Spleen (tissue), 11 donors: ENCODE results near the gene CHST8. TPM values are rescaled to one million over a fixed set of nuclear protein-coding genes. Genes with fewer than 3 reads are reported as not detected.

Experiments used
- DNase-seq: peaks from one replicate; pipeline ENCODE4 v3.0.0-alpha.2; 2020
- H3K27ac ChIP-seq, 8 donors: fragments of 200-600 bp; sonication (generic) in 7 of 8; 1 replicate in 4 of 8; 2 replicates in 4 of 8; pipeline versions ENCODE4 v1.5.0 to v1.8.0; 2016 to 2021; ENCODE audit warnings: inconsistent platforms in 4 of 8, mild to moderate bottlenecking in 4 of 8, moderate library complexity in 1 of 8
- H3K27me3 ChIP-seq, 7 donors: fragments of 200-600 bp; sonication (generic) in 6 of 7; replicated peaks in 1 of 7; 1 replicate in 4 of 7; 2 replicates in 3 of 7; pipeline versions ENCODE4 v1.5.0 to v1.8.0; 2016 to 2021; ENCODE audit warnings: inconsistent platforms in 3 of 7, mild to moderate bottlenecking in 1 of 7
- H3K36me3 ChIP-seq, 6 donors: fragments of 200-600 bp; sonication (generic) in 5 of 6; 1 replicate in 4 of 6; 2 replicates in 2 of 6; pipeline versions ENCODE4 v1.5.0 to v1.8.0; 2016 to 2021; ENCODE audit warnings: inconsistent platforms in 2 of 6
- H3K4me1 ChIP-seq, 6 donors: fragments of 200-600 bp; sonication (generic) in 5 of 6; 1 replicate in 3 of 6; 2 replicates in 3 of 6; pipeline versions ENCODE4 v1.5.0 to v1.8.0; 2016 to 2021; ENCODE audit warnings: inconsistent platforms in 3 of 6
- H3K4me3 ChIP-seq, 8 donors: fragments of 200-600 bp; sonication (generic) in 7 of 8; 1 replicate in 4 of 8; 2 replicates in 4 of 8; pipeline versions ENCODE4 v1.5.0 to v1.8.0; 2016 to 2021; ENCODE audit warnings: inconsistent platforms in 4 of 8, mild to moderate bottlenecking in 4 of 8, moderate library complexity in 2 of 8
- H3K9me3 ChIP-seq, 8 donors: fragments of 200-600 bp; sonication (generic) in 7 of 8; 1 replicate in 4 of 8; 2 replicates in 4 of 8; pipeline versions ENCODE4 v1.5.0 to v1.8.0; 2016 to 2021; ENCODE audit warnings: inconsistent platforms in 4 of 8
- CTCF ChIP-seq, 11 experiments: fragments of 200-600 bp in 7 of 11; fragments of 450-650 bp in 4 of 11; sonication (generic) in 4 of 11; IDR thresholded peaks in 8 of 11; conservative IDR thresholded peaks in 3 of 11; 1 replicate in 7 of 11; 2 replicates in 4 of 11; pipeline versions ENCODE4 v1.4.0 to v1.8.0; 2016 to 2021; ENCODE audit warnings: antibody characterized with exemption in 11 of 11, inconsistent platforms in 4 of 11, mild to moderate bottlenecking in 1 of 11
- POLR2A ChIP-seq, 3 donors: fragments of 450-650 bp; IDR thresholded peaks; one replicate each; pipeline ENCODE4 v1.5.1; 2017; ENCODE audit warnings: antibody characterized with exemption in 3 of 3, mild to moderate bottlenecking in 1 of 3
- POLR2AphosphoS5 ChIP-seq, 3 donors: sonication (generic); formaldehyde crosslinking; IDR thresholded peaks; one replicate each; pipeline ENCODE4 v1.5.1; 2017; ENCODE audit warnings: antibody characterized with exemption in 3 of 3
- WGBS, 5 donors: extraction: QIAGEN DNeasy Blood & Tissue Kit in 3 of 5; methylation state at CpG; one replicate each; pipeline versions ENCODE4 v1.1.5 to v1.1.7; 2013 to 2018; 5-methylcytosine and 5-hydroxymethylcytosine counted together
- intact Hi-C: fragments of 100-400 bp; cut with DNase I; formaldehyde crosslinking; loops from one replicate; pipeline ENCODE4 v1.15.0; 2023; ENCODE audit warnings: low total_unique reads
- polyA plus RNA-seq, 3 donors: library from polyadenylated mRNA; stranded (reverse); fragments of 200-250 nt; gene quantifications; one replicate each; pipeline ENCODE4 v1.2.1, GENCODE V29; 2013
- total RNA-seq, 7 donors: library from RNA; depleted of rRNA in 3 of 7; stranded (reverse); fragments of >200 nt in 3 of 7; fragmentation: NEBNext Ultra II Directional in 4 of 7; extraction: Animal tissue kit (Norgen Biotek cat#: 25700) in 4 of 7; gene quantifications; one replicate each; pipeline versions ENCODE4 v1.1.0 to v1.2.1, GENCODE V29; 2016 to 2021
- donor health status: healthy with polysubstance abuse.
- donor health status: DM: no; HTN: no; CAD: no; lungs with moderate emphysema.
- donor health status: DM: no; HTN: no; CAD: no.
- donor health status: Bipolar disorder and iron deficiency.
- donor health status: healthy.
- donor health status: DM: no; HTN: no; CAD: no.
- donor health status: DM: yes; HTN: yes; CAD: no.

CHST8 gene
- total and polyA plus RNA-seq, 10 donors = 0.43 to 4.0 (median 1.6) TPM

GRCh38 chr19:33747273-33747672 lies 125.5 kb downstream of the CHST8 start:
- Histone ChIP-seq H3K4me3 (no peak overlapping the region), H3K27ac (no peak overlapping the region), H3K36me3 (no peaks in the 10 kb centered on the region), H3K9me3 (no peaks in the 10 kb centered on the region), H3K27me3 (peaks cover 0 to 38% (median 0%) of the 10 kb centered on the region in 7 donors), H3K4me1 (no peaks in the 10 kb centered on the region)
- intact Hi-C loops = no loop called here
- no peak for TF ChIP-seq POLR2AphosphoS5 (IDR thresholded peaks at IDR 0.05)
- TF ChIP-seq POLR2A (IDR thresholded peaks at IDR 0.05) = no peak
- no peak for TF ChIP-seq CTCF (IDR thresholded peaks at IDR 0.05 in 8 of 11, conservative IDR thresholded peaks at IDR 0.05 in 3 of 11)
- WGBS, 5 donors = 42 to 65% (median 50%) methylated on average over 3 to 4 of the region's 4 CpGs
- DNase-seq = no peak

GRCh38 chr19:33748231-33748630 lies 126.5 kb downstream of the CHST8 start:
- TF ChIP-seq POLR2A (IDR thresholded peaks at IDR 0.05) = no peak
- no peak for TF ChIP-seq CTCF (IDR thresholded peaks at IDR 0.05 in 8 of 11, conservative IDR thresholded peaks at IDR 0.05 in 3 of 11)
- no peak for TF ChIP-seq POLR2AphosphoS5 (IDR thresholded peaks at IDR 0.05)
- DNase-seq = no peak
- Histone ChIP-seq H3K4me3 (no peak overlapping the region), H3K27me3 (peaks cover 0 to 38% (median 0%) of the 10 kb centered on the region in 7 donors), H3K36me3 (no peaks in the 10 kb centered on the region), H3K9me3 (no peaks in the 10 kb centered on the region), H3K27ac (no peak overlapping the region), H3K4me1 (no peaks in the 10 kb centered on the region)
- WGBS, 5 donors = 79 to 92% (median 86%) methylated on average over 2 to 8 of the region's 8 CpGs
- intact Hi-C loops = no loop called here

GRCh38 chr19:33749016-33749415 lies 127.3 kb downstream of the CHST8 start:
- Histone ChIP-seq H3K4me3 (no peak overlapping the region), H3K27me3 (peaks cover 0 to 38% (median 0%) of the 10 kb centered on the region in 7 donors), H3K36me3 (no peaks in the 10 kb centered on the region), H3K27ac (no peak overlapping the region), H3K4me1 (no peaks in the 10 kb centered on the region), H3K9me3 (no peaks in the 10 kb centered on the region)
- TF ChIP-seq POLR2AphosphoS5 (IDR thresholded peaks at IDR 0.05) = no peak
- no peak for TF ChIP-seq CTCF (IDR thresholded peaks at IDR 0.05 in 8 of 11, conservative IDR thresholded peaks at IDR 0.05 in 3 of 11)
- TF ChIP-seq POLR2A (IDR thresholded peaks at IDR 0.05) = no peak
- WGBS, 5 donors = 69 to 83% (median 77%) methylated on average over 3 of the region's 3 CpGs
- DNase-seq = no peak
- intact Hi-C loops = no loop called here

- intact Hi-C loops = no loop called here
- 76 to 83% (median 79%) methylated on average over 9 to 12 of the region's 12 CpGs for WGBS, 5 donors
Measured at GRCh38 chr19:33749619-33750175, 127.9 kb downstream of the CHST8 start.

More at GRCh38 chr19:33749619-33750175, 127.9 kb downstream of the CHST8 start:
- Histone ChIP-seq H3K9me3 (no peaks in the 10 kb centered on the region), H3K27me3 (peaks cover 0 to 41% (median 0%) of the 10 kb centered on the region in 7 donors), H3K4me3 (no peak overlapping the region), H3K4me1 (no peaks in the 10 kb centered on the region), H3K27ac (no peak overlapping the region), H3K36me3 (no peaks in the 10 kb centered on the region)
- DNase-seq = no peak
- TF ChIP-seq POLR2A (IDR thresholded peaks at IDR 0.05) (no peak), CTCF (IDR thresholded peaks at IDR 0.05 in 8 of 11, conservative IDR thresholded peaks at IDR 0.05 in 3 of 11) (no peak), POLR2AphosphoS5 (IDR thresholded peaks at IDR 0.05) (no peak)
